ENCODE data around the gene B3GNT5. TPM values are rescaled to one million over a fixed set of nuclear protein-coding genes. Genes with fewer than 3 reads are reported as not detected.

B3GNT5 gene
- total RNA-seq, 1 experiment from 2014 or later, result 25.3 TPM

DNA sequence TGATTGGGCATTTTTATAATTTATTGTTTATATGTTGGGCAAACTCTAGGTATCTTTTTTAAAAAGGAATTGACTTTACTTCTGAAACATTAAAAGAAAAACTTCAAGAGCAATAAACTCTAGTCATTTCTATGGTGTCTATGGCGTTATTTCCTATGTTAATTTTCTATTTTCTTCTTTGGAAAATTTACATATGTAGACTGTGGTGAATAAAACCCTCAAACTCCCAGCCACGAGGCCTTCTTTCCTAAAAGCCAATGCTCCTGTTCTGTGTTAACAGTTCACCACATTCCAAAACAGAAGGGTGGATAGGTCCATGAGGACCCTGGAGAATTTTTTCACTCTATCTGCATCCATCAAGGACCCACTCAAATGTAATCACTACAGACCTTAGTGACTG lies 44.3 kb upstream of the B3GNT5 start:
- Histone ChIP-seq H3K36me3 (ENCODE audit: insufficient read depth, low read length, poor library complexity, severe bottlenecking) (no peaks in the 10 kb centered on the region), H3K9me3 (ENCODE audit: low read depth, low read length, poor library complexity, severe bottlenecking) (no peaks in the 10 kb centered on the region), H3K27me3 (replicated peaks; ENCODE audit: insufficient read depth, low read depth, low read length, poor library complexity) (no peaks in the 10 kb centered on the region), H3K27ac (ENCODE audit: low read depth, low read length, poor library complexity, severe bottlenecking) (no peak overlapping the region), H3K4me3 (ENCODE audit: low read depth, low read length, poor library complexity, severe bottlenecking) (no peak overlapping the region), H3K4me1 (ENCODE audit: insufficient read depth, low read length, poor library complexity, severe bottlenecking) (no peaks in the 10 kb centered on the region)
- ChIA-PET POLR2A (ENCODE audit: low non-redundant PET) (no interaction called here), CTCF (no interaction called here)
- no TSS peak for BruUV-seq (replicated peaks)
- no peak for TF ChIP-seq EZH2 (IDR thresholded peaks at IDR 0.05; ENCODE audit: borderline replicate concordance, low read depth, low read length, poor library complexity, severe bottlenecking)
- TF ChIP-seq, protein P1, sequence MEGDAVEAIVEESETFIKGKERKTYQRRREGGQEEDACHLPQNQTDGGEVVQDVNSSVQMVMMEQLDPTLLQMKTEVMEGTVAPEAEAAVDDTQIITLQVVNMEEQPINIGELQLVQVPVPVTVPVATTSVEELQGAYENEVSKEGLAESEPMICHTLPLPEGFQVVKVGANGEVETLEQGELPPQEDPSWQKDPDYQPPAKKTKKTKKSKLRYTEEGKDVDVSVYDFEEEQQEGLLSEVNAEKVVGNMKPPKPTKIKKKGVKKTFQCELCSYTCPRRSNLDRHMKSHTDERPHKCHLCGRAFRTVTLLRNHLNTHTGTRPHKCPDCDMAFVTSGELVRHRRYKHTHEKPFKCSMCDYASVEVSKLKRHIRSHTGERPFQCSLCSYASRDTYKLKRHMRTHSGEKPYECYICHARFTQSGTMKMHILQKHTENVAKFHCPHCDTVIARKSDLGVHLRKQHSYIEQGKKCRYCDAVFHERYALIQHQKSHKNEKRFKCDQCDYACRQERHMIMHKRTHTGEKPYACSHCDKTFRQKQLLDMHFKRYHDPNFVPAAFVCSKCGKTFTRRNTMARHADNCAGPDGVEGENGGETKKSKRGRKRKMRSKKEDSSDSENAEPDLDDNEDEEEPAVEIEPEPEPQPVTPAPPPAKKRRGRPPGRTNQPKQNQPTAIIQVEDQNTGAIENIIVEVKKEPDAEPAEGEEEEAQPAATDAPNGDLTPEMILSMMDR (conservative IDR thresholded peaks at IDR 0.05; ENCODE audit: low read depth, low read length), result no peak
- intact Hi-C loops (cut with micrococcal nuclease; ENCODE audit: unreplicated experiment), result no loop called here
- no peak for DNase-seq (ENCODE audit: low spot score)

DNA sequence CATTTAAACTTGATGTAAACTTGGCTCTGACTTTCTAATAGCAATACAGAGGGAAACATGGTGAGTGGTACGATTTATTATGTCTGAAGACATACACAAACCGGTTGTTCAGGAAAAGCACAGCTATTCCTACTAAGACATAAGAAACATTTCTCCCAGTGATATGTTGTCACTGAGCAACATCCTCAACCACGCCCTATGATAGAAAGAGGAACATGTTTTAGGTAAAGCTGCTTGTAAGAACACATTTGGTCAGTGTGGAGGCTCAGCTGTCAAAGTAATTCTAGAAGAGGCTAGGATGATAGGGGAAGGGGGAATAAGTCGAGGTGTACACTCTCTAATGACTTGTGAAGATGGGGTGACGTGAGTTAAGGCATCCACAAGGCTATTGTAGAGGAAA lies 42.7 kb upstream of the B3GNT5 start:
- no peak overlapping the region for H3K4me3 ChIP-seq (ENCODE audit: low read depth, low read length, poor library complexity, severe bottlenecking)
- no peaks in the 10 kb centered on the region for H3K27me3 ChIP-seq (replicated peaks; ENCODE audit: insufficient read depth, low read depth, low read length, poor library complexity)
- CTCF ChIA-PET, result no interaction called here
- no peak for DNase-seq (ENCODE audit: low spot score)
- H3K9me3 ChIP-seq (ENCODE audit: low read depth, low read length, poor library complexity, severe bottlenecking), result no peaks in the 10 kb centered on the region
- no peak for TF ChIP-seq EZH2 (IDR thresholded peaks at IDR 0.05; ENCODE audit: borderline replicate concordance, low read depth, low read length, poor library complexity, severe bottlenecking)
- TF ChIP-seq, protein P1 (conservative IDR thresholded peaks at IDR 0.05; ENCODE audit: low read depth, low read length), result no peak
- H3K36me3 ChIP-seq (ENCODE audit: insufficient read depth, low read length, poor library complexity, severe bottlenecking), result no peaks in the 10 kb centered on the region
- no peaks in the 10 kb centered on the region for H3K4me1 ChIP-seq (ENCODE audit: insufficient read depth, low read length, poor library complexity, severe bottlenecking)
- POLR2A ChIA-PET (ENCODE audit: low non-redundant PET), result no interaction called here
- no peak overlapping the region for H3K27ac ChIP-seq (ENCODE audit: low read depth, low read length, poor library complexity, severe bottlenecking)
- no TSS peak for BruUV-seq (replicated peaks)
- intact Hi-C loops (cut with micrococcal nuclease; ENCODE audit: unreplicated experiment), result no loop called here

DNA sequence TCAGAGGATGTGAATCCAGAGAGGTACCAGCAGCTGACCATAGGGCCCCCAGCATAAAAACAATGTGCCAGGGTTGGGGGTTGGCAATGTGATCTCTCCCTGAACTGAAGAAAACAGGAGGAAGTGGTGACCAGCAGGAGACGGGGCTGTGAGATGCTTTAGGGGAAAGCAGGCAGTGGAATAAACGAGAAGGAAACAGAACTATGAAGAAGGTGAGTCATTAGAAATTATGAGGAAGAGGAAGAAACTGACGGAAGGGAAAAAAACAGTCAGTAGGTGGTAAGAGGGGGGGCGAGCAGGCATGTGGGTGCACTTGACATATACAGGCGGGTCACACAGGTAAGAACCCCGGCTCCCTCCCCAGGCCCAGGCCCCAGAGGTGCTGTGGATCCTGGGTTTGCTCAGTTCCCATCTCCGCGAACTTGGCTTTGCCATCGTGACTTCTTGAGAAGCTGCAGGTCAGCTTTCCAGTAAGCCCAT lies 42.2 kb upstream of the B3GNT5 start:
- intact Hi-C loops (cut with micrococcal nuclease; ENCODE audit: unreplicated experiment), result no loop called here
- Histone ChIP-seq H3K4me3 (ENCODE audit: low read depth, low read length, poor library complexity, severe bottlenecking) (no peak overlapping the region), H3K36me3 (ENCODE audit: insufficient read depth, low read length, poor library complexity, severe bottlenecking) (no peaks in the 10 kb centered on the region), H3K9me3 (ENCODE audit: low read depth, low read length, poor library complexity, severe bottlenecking) (no peaks in the 10 kb centered on the region), H3K27me3 (replicated peaks; ENCODE audit: insufficient read depth, low read depth, low read length, poor library complexity) (no peaks in the 10 kb centered on the region), H3K27ac (ENCODE audit: low read depth, low read length, poor library complexity, severe bottlenecking) (no peak overlapping the region), H3K4me1 (ENCODE audit: insufficient read depth, low read length, poor library complexity, severe bottlenecking) (no peaks in the 10 kb centered on the region)
- BruUV-seq (replicated peaks), result no TSS peak
- TF ChIP-seq EZH2 (IDR thresholded peaks at IDR 0.05; ENCODE audit: borderline replicate concordance, low read depth, low read length, poor library complexity, severe bottlenecking), result no peak
- TF ChIP-seq, protein P1 (conservative IDR thresholded peaks at IDR 0.05; ENCODE audit: low read depth, low read length), result no peak
- ChIA-PET CTCF (no interaction called here), POLR2A (ENCODE audit: low non-redundant PET) (no interaction called here)
- no peak for DNase-seq (ENCODE audit: low spot score)
